Measurements from ENCODE around the gene TJP2.

GRCh38 chr9:69137311-69137710, 36.8 kb upstream of the TJP2 start:
- no peak for TF ChIP-seq RAD21 (IDR thresholded peaks at IDR 0.05; ENCODE audit: low read length)
- TF ChIP-seq, protein P1, sequence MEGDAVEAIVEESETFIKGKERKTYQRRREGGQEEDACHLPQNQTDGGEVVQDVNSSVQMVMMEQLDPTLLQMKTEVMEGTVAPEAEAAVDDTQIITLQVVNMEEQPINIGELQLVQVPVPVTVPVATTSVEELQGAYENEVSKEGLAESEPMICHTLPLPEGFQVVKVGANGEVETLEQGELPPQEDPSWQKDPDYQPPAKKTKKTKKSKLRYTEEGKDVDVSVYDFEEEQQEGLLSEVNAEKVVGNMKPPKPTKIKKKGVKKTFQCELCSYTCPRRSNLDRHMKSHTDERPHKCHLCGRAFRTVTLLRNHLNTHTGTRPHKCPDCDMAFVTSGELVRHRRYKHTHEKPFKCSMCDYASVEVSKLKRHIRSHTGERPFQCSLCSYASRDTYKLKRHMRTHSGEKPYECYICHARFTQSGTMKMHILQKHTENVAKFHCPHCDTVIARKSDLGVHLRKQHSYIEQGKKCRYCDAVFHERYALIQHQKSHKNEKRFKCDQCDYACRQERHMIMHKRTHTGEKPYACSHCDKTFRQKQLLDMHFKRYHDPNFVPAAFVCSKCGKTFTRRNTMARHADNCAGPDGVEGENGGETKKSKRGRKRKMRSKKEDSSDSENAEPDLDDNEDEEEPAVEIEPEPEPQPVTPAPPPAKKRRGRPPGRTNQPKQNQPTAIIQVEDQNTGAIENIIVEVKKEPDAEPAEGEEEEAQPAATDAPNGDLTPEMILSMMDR (conservative IDR thresholded peaks at IDR 0.05; ENCODE audit: low read depth, low read length) = no peak
- TF ChIP-seq FOS (IDR thresholded peaks at IDR 0.05; ENCODE audit: low read depth, low read length) = no peak
- no peak for TF ChIP-seq SMC3 (IDR thresholded peaks at IDR 0.05; ENCODE audit: low read depth, low read length)
- no peak for TF ChIP-seq POLR2A (IDR thresholded peaks at IDR 0.05; ENCODE audit: low read depth, low read length)
